Panc1 (cell line): ENCODE results near the gene NSD2.

Experiments
- CTCF ChIP-seq: fragments of 450-650 bp; IDR thresholded peaks from 2 replicates; pipeline ENCODE4 v1.5.1; 2017; ENCODE audit warnings: mild to moderate bottlenecking
- POLR2AphosphoS5 ChIP-seq: IDR thresholded peaks from 2 replicates; pipeline ENCODE4 v1.6.1; 2012; ENCODE audit warnings: mild to moderate bottlenecking, low read depth, low read length, moderate library complexity
- REST ChIP-seq, 2 experiments: IDR thresholded peaks; 2 replicates each; pipeline ENCODE4 v1.6.1; 2011 to 2012; ENCODE audit warnings: low read depth in 2 of 2, control low read depth in 1 of 2, low read length in 1 of 2, mild to moderate bottlenecking in 1 of 2, moderate library complexity in 1 of 2; ENCODE audit not compliant: insufficient read depth in 1 of 2
- SIN3A ChIP-seq: IDR thresholded peaks from 2 replicates; pipeline ENCODE4 v1.6.1; 2012; ENCODE audit warnings: low read depth, mild to moderate bottlenecking, low read length, moderate library complexity, borderline replicate concordance; ENCODE audit not compliant: insufficient read depth

DNA sequence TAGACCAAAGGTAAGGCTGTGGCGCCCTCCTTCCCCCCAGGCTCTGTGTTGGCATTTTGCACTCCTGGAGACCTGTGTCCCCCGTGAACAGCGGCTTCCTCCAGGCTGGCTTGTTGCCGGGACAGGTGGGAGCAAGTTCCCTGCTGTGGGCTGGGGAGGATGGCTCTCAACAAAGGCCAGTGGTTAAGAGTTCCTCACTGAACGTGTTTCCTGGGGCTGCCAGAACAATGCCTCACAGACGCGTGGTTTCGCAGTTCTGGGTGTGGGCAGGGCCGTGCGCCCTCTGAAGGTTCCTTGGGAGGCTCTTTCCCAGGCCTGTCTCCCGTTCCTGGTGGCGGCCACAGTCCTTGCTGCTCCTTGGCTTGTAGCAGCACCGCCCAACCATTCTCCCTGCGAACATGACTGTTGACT is 104.2 kb downstream of the NSD2 start:
- TF ChIP-seq CTCF (no peak), POLR2AphosphoS5 (no peak), SIN3A (no peak), REST (IDR thresholded peaks at IDR 0.05; ENCODE audit: insufficient read depth in 1 of 2, low read depth in 2 of 2, low read length in 1 of 2) (no peak)
